OCI-LY1 (cell line): ENCODE measurements around the gene CD300A.

Source experiments
- H2AFZ ChIP-seq: fragments of 200-600 bp; sonication (generic), shearing (Covaris generic); 2 replicates; pipeline ENCODE4 v1.6.0; 2014; ENCODE audit warnings: antibody characterized with exemption, mild to moderate bottlenecking, low read length
- H3F3A ChIP-seq: fragments of 200-600 bp; sonication (generic), shearing (Covaris generic); 2 replicates; pipeline ENCODE4 v1.6.0; 2014; ENCODE audit warnings: mild to moderate bottlenecking, antibody characterized with exemption, low read length, moderate library complexity; ENCODE audit not compliant: insufficient read depth
- H3K27ac ChIP-seq: fragments of 200-600 bp; sonication (generic); 2 replicates; pipeline ENCODE4 v1.5.1; 2014; ENCODE audit warnings: low read length, mixed run types, mild to moderate bottlenecking, low read depth; ENCODE audit not compliant: poor library complexity, severe bottlenecking
- H3K27me3 ChIP-seq: fragments of 200-600 bp; sonication (generic); 2 replicates; pipeline ENCODE4 v1.6.0; 2014; ENCODE audit warnings: antibody characterized with exemption, mild to moderate bottlenecking, low read length, moderate library complexity; ENCODE audit not compliant: insufficient read depth
- H3K36me3 ChIP-seq: fragments of 200-600 bp; sonication (generic); 2 replicates; pipeline ENCODE4 v1.6.1; 2014; ENCODE audit warnings: mild to moderate bottlenecking, antibody characterized with exemption, low read length, moderate library complexity, mixed read lengths; ENCODE audit not compliant: insufficient read depth
- H3K4me1 ChIP-seq: fragments of 200-600 bp; sonication (generic); 2 replicates; pipeline ENCODE4 v1.5.1; 2014; ENCODE audit warnings: mild to moderate bottlenecking, low read length, moderate library complexity; ENCODE audit not compliant: insufficient read depth, severe bottlenecking
- H3K4me2 ChIP-seq: fragments of 200-600 bp; sonication (generic), shearing (Covaris generic); 2 replicates; pipeline ENCODE4 v1.6.1; 2014; ENCODE audit warnings: low read length
- H3K4me3 ChIP-seq: fragments of 200-600 bp; sonication (generic); 2 replicates; pipeline ENCODE4 v1.5.1; 2014; ENCODE audit warnings: low read length, low read depth, mild to moderate bottlenecking, mixed read lengths; ENCODE audit not compliant: poor library complexity, severe bottlenecking
- H3K79me2 ChIP-seq: fragments of 200-600 bp; shearing (Covaris generic); 2 replicates; pipeline ENCODE4 v1.6.1; 2016; ENCODE audit warnings: mixed run types, low read length, mixed read lengths; ENCODE audit not compliant: insufficient read depth
- H3K9ac ChIP-seq: fragments of 200-600 bp; sonication (generic), shearing (Covaris generic); 2 replicates; pipeline ENCODE4 v1.6.1; 2014; ENCODE audit warnings: mild to moderate bottlenecking, low read length, mixed read lengths
- H3K9me2 ChIP-seq: fragments of 200-600 bp; sonication (generic), shearing (Covaris generic); 2 replicates; pipeline ENCODE4 v1.6.1; 2014; ENCODE audit warnings: low read depth, mild to moderate bottlenecking, low read length, mixed read lengths
- H3K9me3 ChIP-seq: fragments of 200-600 bp; shearing (Covaris generic); 2 replicates; pipeline ENCODE4 v1.6.1; 2014; ENCODE audit warnings: low read length, mixed read lengths
- H4K20me1 ChIP-seq: fragments of 200-600 bp; sonication (generic), shearing (Covaris generic); 2 replicates; pipeline ENCODE4 v1.6.0; 2016; ENCODE audit warnings: mild to moderate bottlenecking, low read length; ENCODE audit not compliant: insufficient read depth
- EZH2 ChIP-seq: fragments of 200-600 bp; sonication (generic), shearing (Covaris generic); IDR thresholded peaks from 2 replicates; pipeline ENCODE4 v1.8.0; 2017; ENCODE audit warnings: borderline replicate concordance, mixed run types, mild to moderate bottlenecking, antibody characterized with exemption, low read length, moderate library complexity, mixed read lengths
- TF ChIP-seq, protein P1 (sequence below): fragments of 200-600 bp; sonication (generic), shearing (Covaris generic); IDR thresholded peaks from 2 replicates; pipeline ENCODE4 v1.5.1; 2017; ENCODE audit warnings: mild to moderate bottlenecking, antibody characterized with exemption, low read length, moderate library complexity, mixed read lengths

CD300A gene

DNA sequence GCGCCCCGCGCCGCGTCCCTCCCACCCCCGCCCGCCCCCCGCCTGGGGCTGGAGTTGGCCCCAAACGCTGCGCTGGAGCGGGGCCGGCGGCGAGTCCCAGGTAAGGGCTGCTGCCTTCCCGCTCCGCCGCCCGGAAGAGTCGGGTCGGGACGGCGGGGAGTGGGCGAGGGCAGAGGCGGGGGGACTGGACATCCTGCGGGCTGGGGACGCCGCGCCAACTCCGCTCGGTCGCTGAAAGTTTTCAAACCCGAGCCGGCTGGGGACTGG is 34.1 kb upstream of the CD300A start:
- Histone ChIP-seq H3K9me3 (0 out of 2 replicates have a peak, but pooled peaks cover 3% of the 10 kb centered on the region), H3F3A (no peaks in the 10 kb centered on the region), H4K20me1 (no peaks in the 10 kb centered on the region), H3K79me2 (no peaks in the 10 kb centered on the region), H3K36me3 (no peaks in the 10 kb centered on the region), H3K9me2 (no peaks in the 10 kb centered on the region), H2AFZ (no peak overlapping the region), H3K27me3 (no peaks in the 10 kb centered on the region), H3K4me1 (no peaks in the 10 kb centered on the region), H3K9ac (no peak overlapping the region), H3K4me2 (no peak overlapping the region), H3K4me3 (no peak overlapping the region), H3K27ac (no peak overlapping the region)
- TF ChIP-seq, protein P1, sequence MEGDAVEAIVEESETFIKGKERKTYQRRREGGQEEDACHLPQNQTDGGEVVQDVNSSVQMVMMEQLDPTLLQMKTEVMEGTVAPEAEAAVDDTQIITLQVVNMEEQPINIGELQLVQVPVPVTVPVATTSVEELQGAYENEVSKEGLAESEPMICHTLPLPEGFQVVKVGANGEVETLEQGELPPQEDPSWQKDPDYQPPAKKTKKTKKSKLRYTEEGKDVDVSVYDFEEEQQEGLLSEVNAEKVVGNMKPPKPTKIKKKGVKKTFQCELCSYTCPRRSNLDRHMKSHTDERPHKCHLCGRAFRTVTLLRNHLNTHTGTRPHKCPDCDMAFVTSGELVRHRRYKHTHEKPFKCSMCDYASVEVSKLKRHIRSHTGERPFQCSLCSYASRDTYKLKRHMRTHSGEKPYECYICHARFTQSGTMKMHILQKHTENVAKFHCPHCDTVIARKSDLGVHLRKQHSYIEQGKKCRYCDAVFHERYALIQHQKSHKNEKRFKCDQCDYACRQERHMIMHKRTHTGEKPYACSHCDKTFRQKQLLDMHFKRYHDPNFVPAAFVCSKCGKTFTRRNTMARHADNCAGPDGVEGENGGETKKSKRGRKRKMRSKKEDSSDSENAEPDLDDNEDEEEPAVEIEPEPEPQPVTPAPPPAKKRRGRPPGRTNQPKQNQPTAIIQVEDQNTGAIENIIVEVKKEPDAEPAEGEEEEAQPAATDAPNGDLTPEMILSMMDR: no peak
- no peak for TF ChIP-seq EZH2

- Histone ChIP-seq H4K20me1 (no peaks in the 10 kb centered on the region), H3K9ac (no peak overlapping the region), H2AFZ (no peak overlapping the region), H3K4me2 (no peak overlapping the region), H3K9me3 (0 out of 2 replicates have a peak, but pooled peaks cover 3% of the 10 kb centered on the region), H3K9me2 (no peaks in the 10 kb centered on the region), H3K4me3 (no peak overlapping the region), H3K27ac (no peak overlapping the region), H3F3A (no peaks in the 10 kb centered on the region), H3K27me3 (no peaks in the 10 kb centered on the region), H3K4me1 (no peaks in the 10 kb centered on the region), H3K79me2 (no peaks in the 10 kb centered on the region), H3K36me3 (no peaks in the 10 kb centered on the region)
- no peak for TF ChIP-seq EZH2
- TF ChIP-seq, protein P1: no peak
These were observed 33.6 kb upstream of the CD300A start for GRCh38 chr17:74432766-74433391.

GRCh38 chr17:74433421-74434121 is 32.9 kb upstream of the CD300A start:
- H3K79me2 ChIP-seq: no peaks in the 10 kb centered on the region
- no peak overlapping the region for H3K4me3 ChIP-seq
- H3K36me3 ChIP-seq: no peaks in the 10 kb centered on the region
- peaks cover 4% of the 10 kb centered on the region; the same call in 1 of the 2 replicates for H3K9me3 ChIP-seq
- H2AFZ ChIP-seq: no peak overlapping the region
- no peaks in the 10 kb centered on the region for H3F3A ChIP-seq
- no peaks in the 10 kb centered on the region for H3K27me3 ChIP-seq
- H3K27ac ChIP-seq: no peak overlapping the region
- no peak overlapping the region for H3K4me2 ChIP-seq
- H3K9ac ChIP-seq: no peak overlapping the region
- no peaks in the 10 kb centered on the region for H3K4me1 ChIP-seq
- H4K20me1 ChIP-seq: no peaks in the 10 kb centered on the region
- TF ChIP-seq, protein P1: no peak
- TF ChIP-seq EZH2: no peak
- no peaks in the 10 kb centered on the region for H3K9me2 ChIP-seq
